ENCODE data around the gene NOX1.
"Not testable (repeated sequence)": the region's sequence is repeated elsewhere in the genome, so short reads cannot be mapped to it uniquely, and the experiment has no call there.

The NOX1 gene

GRCh38 chrX:100817340-100817739 is 56.8 kb downstream of the NOX1 start:
- DNase-seq: no peak

GRCh38 chrX:100812216-100813158 is 61.7 kb downstream of the NOX1 start:
- no peak for DNase-seq

GRCh38 chrX:100808265-100808664 is 65.9 kb downstream of the NOX1 start:
- DNase-seq: not testable (repeated sequence)

- DNase-seq: no peak
Measured at GRCh38 chrX:100804780-100805179, 69.4 kb downstream of the NOX1 start.

GRCh38 chrX:100802843-100803242 is 71.3 kb downstream of the NOX1 start:
- DNase-seq: no peak

- no peak for DNase-seq
Measured at GRCh38 chrX:100798484-100799214, 75.5 kb downstream of the NOX1 start.

GRCh38 chrX:100797359-100797758 is 76.8 kb downstream of the NOX1 start:
- DNase-seq: no peak

GRCh38 chrX:100796371-100796770 is 77.8 kb downstream of the NOX1 start:
- not testable (repeated sequence) for DNase-seq
